Stimulated activated CD4-positive, alpha-beta T cell treated with anti-CD3 and anti-CD28 coated beads, Interleukin-1b, Interleukin-23, amount 100 ng/mL, for 48 hours (primary cell): ENCODE results near the gene OGT.
"Not testable (repeated sequence)": the region's sequence is repeated elsewhere in the genome, so short reads cannot be mapped to it uniquely, and the experiment has no call there.

Source experiments
- DNase-seq: peaks from one replicate; pipeline ENCODE4 v3.0.0-alpha.2; 2020

The OGT gene

DNA sequence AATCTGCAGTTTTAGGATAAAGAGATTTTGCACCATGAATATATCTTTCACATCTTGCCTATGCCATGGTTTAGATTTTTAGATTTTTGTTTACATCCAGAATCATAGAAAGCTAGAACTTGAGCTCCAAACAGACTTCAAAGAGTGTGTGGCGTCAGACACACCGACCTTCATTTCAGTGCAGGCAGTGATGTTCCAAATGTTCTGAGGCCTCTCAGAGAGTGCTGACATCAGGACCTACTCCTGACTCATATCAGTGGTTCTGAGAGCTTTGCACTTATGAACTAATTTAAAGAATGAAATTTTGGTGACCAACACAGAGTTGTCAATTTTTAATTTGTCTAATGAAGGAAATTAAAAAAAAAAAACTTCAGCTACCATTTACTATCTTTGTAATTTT is 67.1 kb downstream of the OGT start:
- DNase-seq, result no peak

DNA sequence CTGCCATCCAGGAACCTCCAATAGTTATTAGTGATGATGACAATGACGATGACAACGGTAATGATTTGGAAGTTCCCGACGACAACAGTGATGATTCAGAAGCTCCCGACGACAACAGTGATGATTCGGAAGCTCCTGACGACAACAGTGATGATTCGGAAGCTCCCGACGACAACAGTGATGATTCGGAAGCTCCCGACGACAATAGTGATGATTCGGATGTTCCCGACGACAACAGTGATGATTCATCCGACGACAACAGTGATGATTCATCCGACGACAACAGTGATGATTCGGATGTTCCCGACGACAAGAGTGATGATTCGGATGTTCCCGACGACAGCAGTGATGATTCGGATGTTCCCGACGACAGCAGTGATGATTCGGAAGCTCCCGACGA is 70.7 kb downstream of the OGT start:
- DNase-seq, result peak; percentile 30

DNA sequence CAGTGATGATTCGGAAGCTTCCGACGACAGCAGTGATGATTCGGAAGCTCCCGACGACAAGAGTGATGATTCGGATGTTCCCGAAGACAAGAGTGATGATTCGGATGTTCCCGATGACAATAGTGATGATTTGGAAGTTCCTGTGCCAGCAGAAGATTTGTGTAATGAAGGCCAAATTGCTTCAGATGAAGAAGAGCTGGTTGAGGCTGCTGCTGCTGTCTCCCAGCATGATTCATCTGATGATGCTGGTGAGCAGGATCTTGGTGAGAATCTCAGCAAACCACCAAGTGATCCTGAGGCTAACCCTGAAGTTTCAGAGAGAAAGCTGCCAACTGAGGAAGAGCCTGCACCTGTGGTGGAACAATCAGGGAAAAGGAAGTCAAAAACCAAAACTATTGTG is 71.2 kb downstream of the OGT start:
- no peak for DNase-seq

DNA sequence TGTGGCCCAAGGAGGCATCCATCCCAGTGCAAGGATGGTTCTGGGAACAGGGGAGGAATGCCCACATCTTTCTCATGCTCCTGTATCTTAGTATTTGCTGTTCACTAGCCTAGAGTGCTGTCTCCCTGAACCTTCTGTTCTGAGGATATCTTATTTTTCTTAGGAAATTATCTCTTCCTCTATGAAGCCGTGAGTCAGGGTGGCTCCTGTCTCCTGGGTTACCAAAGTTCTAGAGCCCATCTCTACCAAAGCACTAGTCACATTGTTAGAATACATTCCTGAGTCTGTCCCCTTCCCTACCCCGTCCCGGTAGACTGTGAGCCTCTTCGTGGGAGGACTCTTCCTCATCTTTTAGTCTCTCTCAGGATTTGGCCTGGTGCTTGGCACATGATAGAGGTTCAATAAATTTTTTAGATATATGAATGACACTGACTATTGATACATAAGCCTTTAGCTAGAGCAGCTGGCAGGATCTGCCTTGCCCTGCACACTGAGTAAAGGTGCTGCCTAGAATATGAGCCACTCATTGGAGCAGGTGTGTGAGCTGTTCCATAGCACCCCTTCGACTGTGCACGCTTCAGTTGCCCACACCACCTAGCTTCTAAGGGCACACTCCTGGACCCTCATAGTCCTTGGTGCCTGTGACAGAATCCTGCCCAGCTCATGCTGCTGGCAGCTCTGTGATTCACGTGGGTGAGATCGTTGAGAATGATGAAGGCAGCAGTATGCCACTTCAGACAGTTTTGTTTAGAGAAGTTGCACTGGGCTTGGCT is 72.1 kb downstream of the OGT start:
- DNase-seq, result no peak

DNA sequence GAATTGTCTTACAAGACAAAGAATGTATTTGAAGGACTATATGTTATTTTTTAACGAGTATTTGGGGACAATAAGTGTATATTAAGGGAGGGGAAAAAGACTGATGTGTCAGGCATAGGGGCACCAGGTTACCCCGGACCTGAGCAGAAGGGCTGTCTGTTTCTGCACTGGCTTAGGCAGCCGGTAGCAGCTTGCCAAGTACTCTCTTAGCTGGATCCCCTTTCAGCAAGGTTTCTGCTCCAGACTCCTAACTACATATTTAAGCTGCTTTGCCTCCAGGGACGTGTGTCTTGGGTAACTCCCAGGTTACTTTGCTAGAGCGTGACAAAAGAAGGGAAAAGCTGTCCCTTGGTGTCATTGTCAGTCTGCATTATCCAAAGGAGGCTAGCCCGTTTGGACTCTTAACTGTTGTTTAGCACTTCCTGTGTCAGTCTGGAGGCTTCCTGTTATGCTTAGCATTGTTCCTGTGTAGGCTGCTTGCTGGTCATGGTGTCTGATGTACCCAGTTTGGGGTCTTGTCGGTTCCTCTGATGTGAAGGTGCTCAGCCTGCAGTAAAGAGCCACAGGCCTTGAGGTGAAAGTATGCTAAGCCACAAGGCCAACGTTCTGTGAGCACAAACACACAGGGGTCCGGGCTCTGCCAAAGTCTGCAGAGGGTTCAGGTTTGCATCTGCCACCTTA is 73.8 kb downstream of the OGT start:
- no peak for DNase-seq

DNA sequence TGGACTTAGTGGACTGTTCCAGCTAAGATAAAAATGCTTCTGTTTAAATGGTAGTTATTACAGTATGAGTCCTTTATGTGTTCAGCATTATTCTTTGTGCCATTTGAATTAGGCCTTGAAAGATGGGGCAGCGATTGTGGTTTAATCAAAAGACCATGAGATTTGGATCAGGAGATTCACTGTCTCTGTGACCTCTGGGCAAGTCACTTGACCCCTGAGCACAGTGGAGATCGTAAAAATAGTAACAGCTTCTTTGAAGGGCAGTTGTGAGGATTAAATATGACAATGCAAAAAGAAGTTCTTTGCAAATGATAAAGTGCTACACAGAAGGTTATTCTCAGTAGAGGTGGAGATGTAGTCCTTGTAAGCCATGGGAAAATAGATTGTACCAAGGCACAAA is 74.6 kb downstream of the OGT start:
- DNase-seq, result no peak

DNA sequence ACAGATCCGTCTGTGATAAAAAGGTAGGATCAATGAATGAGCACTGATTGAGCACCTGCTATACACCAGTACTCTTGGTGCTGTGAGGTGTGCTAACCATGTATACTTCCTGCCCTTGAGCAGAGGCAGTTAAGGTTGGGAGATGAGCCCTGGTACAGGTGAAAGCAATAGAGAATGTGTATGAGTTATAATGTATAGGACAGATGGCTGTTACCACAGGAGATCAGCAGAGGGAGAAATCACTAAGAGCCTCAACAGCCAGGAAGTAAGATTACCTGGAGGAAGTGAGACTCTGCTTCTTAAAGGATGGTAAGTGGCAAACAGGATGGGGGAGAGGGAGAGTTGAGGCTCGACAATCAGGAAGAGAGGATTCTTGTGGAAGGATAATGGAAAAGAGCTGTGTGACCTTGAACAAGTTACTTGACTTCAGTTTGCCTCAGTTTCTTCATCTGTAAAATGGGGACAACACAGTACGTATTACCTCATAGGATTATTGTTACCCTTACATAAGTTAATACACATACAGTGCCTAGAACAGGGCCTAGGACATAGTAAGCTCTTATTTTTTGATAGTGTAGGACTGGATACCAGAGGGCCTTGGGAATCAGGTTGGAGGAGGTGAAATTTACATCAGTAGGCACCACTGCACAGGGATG is 76.3 kb downstream of the OGT start:
- DNase-seq, result no peak

DNA sequence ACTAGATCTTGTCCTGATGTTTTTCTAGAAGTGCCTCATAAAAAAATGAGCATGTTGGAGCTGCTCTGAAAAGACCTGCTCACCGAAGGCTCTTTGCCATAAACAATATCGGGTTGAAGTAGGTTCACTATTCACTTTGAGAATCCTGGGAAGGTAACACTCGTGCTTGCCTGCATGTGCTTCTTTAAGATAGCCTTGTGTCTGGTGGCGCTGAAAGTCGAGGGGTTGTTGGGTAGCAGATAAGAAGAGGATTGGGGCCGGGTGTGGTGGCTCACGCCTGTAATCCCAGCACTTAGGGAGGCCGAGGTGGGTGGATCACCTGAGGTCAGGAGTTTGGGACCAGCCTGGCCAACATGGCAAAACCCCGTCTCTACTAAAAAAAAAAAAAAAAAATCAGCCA is 78.8 kb downstream of the OGT start:
- not testable (repeated sequence) for DNase-seq

DNA sequence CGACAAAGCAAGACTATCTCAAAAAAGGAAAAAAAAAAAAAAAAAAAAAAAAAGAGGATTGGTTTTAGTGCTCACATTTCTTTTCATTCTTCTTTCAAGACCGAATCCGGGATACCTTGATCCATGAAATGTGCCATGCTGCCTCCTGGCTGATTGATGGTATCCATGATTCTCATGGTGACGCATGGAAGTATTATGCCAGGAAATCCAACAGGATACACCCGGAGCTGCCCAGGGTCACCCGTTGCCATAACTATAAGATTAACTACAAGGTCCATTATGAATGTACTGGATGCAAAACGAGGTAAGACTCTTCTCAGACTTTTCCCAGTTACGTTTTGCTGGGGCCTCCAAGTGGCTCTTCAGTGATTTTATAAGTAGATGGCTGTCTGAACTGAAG is 79.4 kb downstream of the OGT start:
- DNase-seq, result no peak

DNA sequence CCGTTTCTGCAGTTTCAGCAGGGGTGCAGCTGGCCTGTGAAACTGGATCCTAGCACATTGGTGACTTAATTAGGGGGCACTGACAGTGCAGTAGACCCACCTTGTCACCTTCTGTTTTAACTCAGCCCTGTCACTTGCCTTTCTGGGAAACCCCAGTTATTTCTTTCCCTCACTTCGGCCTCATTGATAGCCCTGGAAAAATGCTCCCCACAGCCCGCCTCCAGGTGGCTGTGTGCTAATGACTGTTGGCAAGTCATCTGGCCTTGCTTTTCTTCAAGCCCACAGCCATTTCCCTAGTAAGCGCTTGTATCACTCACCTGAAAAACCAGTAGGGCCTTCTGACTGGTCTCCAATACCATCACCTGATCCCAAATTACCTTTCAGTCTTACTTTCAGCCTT is 82.2 kb downstream of the OGT start:
- DNase-seq, result no peak

DNA sequence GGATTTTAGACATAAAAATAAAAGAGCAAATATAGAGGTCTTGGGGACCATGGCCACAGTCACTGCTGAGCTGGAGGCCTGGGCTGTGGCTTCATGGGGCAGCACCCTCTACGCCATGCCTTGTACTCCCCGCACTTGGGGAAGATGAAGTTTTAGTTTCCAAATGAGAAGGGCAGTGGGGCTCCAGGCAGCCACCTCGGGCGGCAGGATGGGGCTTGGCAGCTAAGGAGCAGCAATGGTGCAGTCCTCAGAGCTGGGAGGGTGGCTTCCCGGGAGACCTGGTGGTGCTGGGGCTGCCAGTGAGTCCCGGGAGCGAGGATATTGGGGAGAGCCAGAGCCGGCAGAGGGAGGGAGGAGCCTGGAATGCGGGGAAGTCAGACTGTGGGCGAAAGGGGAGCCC is 83.0 kb downstream of the OGT start:
- DNase-seq, result peak; percentile 32

DNA sequence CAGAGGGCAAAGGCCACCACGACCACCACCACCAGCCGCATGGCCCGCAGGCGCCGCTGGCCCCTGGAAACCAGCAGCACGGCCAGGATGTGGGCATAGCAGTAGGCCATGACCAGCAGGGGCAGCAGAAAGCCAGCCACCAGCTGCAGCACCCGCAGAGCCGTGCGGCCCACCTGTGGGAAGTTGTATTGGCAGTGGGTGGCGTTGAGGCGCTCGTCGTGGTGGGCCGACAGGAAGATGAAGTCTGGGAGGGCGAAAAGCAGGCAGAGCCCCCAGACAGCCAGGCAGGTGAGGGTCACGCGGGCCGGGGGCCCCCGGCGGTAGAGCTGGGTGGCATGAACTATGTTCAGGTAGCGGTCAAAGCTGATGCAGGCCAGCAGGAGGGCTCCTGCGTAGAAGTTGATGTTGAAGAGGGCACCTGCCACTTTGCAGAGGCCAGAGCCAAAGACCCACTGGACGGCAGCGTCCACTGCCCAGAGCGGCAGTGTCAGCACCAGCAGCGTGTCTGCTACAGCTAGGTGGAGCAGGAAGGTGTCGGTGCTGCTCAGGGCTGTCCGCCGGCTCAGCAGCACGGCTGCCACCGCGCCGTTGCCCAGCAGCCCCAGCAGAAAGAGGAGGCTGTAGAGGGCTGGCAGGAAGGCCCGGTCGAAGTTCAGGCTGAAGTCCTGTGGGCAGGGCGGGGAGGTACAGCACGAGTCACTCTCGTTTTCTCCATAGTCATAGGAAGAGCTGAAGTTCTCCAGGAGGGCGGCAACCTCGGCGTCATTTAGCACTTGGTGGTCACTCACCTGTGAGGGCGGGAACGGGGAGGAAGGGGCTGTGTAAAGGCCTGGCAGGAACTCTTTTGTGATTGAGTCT is 84.0 kb downstream of the OGT start:
- DNase-seq, result no peak

DNA sequence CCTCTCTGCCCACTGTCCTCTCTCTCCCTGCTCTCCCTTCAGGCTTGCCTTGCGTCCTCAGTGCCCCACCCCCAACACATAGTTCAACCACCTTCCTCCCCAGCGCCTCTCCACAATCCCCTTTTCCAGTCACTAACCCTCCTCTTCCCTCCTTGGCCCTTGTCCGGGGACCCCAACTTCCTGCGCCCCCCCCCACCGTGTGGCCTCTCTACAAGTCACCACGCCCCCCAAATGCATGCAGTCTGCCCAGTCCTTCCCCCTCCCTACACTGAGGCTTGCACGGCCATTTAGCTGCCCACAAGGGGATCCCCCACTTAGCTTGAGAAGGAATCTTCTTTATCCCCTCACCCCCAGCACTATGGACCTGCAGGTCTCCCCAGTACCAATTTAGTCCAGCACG is 84.8 kb downstream of the OGT start:
- DNase-seq, result no peak

DNA sequence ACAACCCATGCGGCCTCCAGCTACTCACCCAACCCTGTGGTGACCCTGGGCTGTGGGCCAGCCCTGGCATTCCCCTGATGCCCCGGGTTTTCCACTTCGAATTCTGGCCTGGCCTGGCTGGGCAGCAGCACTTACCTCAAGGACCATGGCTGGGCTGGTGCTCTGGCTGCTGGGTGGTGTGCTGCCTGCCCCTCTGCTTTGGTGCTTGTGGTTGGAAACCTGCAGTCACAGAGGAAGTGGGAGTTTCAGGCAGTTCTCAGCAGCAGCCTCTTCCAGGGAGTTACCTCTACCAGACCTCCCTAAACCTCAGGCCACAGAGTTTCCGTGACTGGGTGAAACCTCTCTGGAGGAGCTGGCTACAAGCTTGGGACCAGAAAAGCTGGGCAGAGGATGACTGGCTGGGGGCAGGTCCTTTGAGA is 85.4 kb downstream of the OGT start, which contains the start of gene CXCR3:
Gene CXCR3 (minus strand): TSS at position 209 of the 419 bp plus-strand sequence. CDS start 62 bp downstream, at position 147.
- peak; percentile 84 for DNase-seq

DNA sequence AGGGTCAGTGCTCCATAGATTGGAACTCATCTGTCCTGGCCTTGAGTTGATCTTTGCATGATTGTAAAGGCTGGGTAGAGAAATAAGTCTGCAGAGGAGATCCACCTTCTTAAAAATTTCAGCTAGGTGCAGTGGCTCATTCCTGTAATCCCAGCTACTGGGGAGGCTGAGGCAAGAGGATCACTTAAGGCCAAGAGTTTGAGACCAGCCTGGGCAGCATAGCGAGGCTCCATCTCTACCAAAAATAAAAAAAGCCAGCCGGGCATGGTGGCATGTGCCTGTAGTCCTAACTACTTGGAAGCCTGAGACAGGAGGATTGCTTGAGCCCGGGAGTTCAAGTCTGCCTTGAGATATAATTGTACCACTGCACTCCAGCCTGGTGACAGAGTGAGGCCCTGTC is 85.9 kb downstream of the OGT start:
- DNase-seq, result no peak

DNA sequence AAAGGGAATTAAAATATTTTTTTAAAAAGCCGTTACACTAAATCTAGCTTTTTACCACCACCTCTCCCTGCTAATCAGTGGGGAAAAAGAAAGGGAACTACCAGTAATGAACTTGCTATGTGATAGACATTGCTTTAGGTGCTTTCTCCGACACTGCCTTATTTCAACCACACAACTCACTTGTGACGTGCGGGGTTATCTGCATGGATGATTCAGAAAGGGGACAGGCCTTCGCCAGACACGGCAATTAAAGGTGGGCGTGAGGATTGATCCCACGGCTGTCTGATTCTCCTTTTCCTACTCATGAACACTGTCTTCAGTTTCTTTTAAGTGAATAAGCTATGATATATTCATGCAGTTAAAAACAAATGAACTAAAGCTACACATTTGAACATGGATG is 86.3 kb downstream of the OGT start:
- DNase-seq, result peak; percentile 79

DNA sequence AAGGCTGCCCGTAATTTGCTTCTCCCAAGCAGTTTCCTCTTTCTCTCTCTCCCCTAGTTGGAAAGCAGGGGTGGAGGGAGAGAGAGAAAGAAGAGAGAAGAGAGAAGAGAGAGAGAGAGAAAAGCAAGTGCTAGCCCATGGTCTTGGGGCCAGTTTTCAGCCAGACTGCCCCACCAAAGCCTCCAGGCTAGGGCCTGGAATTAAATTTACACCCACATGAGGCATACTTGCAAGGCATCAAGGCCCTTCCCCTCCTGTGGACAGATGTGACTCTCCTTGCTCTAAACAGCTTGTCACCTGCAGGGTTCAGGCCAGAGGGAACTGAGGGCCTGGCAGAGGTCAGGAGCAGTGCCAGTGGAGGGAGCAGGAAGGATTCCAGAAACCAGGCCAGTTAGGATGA is 87.1 kb downstream of the OGT start:
- no peak for DNase-seq

DNA sequence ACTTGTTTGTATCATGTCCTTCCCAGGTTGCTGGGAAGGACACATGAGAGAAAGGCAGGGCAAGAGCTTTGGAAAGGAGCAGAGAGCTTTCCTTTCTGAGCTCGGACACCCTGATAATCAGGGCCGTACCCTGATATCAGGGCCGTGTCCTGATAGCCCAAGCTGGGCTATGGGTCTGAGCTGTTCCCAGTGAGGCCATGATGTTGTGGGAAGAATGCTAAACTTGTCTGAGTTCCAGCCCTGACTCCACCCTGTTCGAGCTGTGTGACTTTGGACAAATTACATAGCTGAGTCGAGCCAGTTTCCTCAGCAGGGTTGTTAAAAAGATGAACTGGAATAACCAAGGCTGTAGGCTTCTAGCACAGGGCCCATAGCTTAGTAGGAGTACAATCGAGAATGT is 88.7 kb downstream of the OGT start:
- DNase-seq, result no peak

DNA sequence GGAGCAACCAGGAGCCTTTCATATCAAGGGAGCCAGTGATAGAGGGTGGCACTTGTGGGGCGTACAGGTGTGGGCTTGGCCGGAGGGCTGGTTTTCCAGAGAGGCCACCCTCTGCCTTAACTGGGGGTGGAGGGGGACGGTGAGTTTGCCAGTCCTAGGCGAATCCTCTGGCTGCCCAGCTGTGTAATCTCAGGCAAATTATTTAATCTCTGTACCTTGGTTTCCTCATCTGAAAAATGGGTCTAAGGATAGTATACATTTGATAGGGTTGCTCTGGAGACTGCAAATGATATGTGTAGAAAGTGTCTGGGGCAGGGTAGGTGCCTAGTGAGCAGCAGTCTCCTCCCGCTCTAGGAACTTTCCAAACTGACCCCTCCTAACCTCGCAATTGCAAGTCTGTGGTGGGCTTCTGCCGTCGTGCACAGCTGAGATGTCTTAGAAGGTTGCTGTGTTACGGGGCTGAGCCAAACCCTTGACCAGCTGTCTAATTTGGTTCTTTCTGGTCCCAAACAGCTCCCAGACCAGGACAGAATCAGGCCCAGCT is 89.2 kb downstream of the OGT start:
- no peak for DNase-seq

DNA sequence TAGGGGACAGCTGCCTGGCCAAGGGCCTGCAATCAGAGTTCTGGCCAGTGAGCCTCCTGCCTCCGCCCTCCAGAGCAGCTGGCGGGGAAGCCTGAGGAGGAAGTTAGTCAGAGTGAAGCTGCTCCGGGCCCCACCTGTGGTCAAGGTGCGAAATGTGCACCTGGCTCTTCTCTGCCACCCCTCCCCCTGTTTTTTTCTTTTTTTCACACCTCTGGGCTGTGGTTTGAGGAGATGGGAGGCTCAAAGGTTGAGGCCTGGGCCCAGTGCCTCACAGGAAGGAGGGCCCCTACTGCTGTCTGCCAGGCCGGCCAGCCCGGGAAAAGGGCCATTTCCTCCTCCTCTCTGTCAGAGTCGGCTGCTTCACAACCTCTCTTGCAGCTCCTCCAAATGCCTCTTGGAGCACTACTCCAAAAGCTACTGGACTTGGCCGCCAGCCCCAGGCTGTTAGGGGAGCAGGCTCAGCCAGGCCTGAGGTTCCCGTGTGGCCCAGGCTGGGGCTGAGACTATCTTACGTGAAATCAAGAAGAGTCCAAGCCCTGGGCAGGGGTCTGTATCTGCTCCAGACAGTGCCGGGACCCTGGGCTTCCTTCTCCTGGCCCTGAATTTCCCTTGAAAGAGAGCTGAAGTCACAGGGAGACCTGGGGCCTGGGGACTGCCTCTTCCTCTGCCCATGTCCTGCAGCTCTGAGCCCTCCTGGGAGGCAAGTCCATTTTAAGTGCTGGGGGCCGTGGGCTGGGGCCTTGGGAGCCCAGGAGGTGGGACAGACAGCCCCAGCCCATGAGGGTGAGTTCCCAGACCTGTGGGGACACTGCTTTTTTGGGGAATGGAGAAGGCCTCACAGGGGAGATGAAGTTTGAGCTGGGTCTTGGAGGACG is 89.9 kb downstream of the OGT start:
- DNase-seq, result peak; percentile 77

DNA sequence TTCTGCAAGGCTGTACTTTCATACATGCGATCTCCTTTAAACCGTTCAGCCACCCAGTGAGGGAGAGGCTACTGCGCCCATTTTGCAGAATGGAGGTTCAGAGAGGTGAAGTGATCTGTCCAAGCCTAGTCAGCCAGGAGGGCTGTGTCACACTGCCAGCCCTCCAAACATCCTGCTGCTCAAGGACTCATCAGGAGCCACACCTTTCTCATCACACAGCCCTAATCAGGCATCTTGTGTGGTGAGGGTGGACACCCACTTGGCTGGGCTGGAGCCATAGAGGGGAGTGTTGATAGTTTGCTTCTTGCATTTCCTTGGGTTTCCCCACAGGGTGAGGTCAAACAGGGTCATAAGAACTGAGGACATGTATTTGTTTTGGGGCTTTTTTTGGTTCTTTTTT is 90.8 kb downstream of the OGT start:
- no peak for DNase-seq

DNA sequence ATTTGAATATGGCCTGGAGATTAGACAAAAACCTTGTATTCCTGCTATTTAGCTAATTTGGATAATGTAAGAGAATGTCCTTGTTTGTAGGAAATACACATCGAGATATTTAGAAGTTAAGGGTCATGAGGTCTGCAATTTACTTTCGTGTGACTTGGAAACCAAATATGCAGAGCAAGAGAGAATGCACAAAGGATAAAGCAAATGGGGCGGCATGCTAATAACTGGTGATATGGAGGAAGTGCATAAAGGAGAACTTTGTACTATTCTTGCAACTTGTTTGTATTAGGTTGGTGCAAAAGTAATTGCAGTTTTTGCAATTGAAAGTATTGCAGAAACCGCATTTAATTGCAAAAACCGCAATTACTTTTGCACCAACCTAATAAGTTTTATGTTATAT is 92.6 kb downstream of the OGT start:
- DNase-seq, result no peak
